Measurements from ENCODE around the gene NDUFV1. TPM values are rescaled to one million over a fixed set of nuclear protein-coding genes. Genes with fewer than 3 reads are reported as not detected.

The NDUFV1 gene
- total RNA-seq, 2 donors from 2014 or later, result 424 to 522 TPM

DNA sequence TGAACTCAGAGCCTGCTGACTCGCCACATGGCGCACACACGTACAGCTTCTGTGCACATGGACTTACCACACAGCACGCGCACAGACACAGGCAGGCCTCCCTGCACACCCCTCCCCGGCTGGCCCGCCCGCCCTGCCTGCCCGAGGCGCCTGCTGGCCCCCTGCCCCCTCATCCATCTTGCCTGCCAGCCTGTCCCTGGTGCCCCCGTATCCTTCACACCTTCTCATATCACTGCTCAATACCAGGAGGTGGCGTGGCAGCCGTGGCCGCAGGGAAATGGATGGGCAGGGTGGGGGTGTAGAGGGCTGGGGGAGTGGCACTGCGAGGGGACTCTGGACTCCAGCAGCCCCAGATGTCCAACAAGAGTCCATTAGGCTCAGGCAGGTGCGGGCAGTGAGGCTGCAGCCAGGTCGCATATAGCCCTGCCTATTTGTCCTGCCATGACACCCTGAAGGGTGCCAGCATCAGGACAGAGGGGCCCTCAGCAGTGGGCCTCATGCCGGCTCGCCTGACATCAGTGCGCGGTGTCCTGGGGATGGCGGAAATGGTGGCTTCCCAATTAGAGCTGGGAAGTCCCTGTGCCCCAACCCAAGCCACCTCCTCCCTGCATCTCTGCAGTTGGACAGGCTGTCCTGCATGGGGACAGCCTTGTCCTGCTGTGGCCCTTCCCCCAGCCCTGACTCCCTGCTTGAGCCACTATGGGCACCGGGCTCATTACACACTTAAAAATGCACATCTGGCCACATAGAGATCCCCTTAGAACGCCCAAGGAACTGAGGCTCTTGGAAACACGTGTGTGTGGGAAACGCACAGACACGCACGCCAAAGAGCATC, 34.8 kb downstream of the NDUFV1 start:
- Histone ChIP-seq H3K36me3 (no peaks in the 10 kb centered on the region), H3K9me3 (no peaks in the 10 kb centered on the region), H3K4me1 (no peaks in the 10 kb centered on the region), H3K4me3 (no peak overlapping the region), H3K27me3 (no peaks in the 10 kb centered on the region), H3K27ac (no peak overlapping the region)
- TF ChIP-seq, protein P1, sequence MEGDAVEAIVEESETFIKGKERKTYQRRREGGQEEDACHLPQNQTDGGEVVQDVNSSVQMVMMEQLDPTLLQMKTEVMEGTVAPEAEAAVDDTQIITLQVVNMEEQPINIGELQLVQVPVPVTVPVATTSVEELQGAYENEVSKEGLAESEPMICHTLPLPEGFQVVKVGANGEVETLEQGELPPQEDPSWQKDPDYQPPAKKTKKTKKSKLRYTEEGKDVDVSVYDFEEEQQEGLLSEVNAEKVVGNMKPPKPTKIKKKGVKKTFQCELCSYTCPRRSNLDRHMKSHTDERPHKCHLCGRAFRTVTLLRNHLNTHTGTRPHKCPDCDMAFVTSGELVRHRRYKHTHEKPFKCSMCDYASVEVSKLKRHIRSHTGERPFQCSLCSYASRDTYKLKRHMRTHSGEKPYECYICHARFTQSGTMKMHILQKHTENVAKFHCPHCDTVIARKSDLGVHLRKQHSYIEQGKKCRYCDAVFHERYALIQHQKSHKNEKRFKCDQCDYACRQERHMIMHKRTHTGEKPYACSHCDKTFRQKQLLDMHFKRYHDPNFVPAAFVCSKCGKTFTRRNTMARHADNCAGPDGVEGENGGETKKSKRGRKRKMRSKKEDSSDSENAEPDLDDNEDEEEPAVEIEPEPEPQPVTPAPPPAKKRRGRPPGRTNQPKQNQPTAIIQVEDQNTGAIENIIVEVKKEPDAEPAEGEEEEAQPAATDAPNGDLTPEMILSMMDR (IDR thresholded peaks at IDR 0.05), result no peak
- DNase-seq (ENCODE audit: low spot score), result no peak

DNA sequence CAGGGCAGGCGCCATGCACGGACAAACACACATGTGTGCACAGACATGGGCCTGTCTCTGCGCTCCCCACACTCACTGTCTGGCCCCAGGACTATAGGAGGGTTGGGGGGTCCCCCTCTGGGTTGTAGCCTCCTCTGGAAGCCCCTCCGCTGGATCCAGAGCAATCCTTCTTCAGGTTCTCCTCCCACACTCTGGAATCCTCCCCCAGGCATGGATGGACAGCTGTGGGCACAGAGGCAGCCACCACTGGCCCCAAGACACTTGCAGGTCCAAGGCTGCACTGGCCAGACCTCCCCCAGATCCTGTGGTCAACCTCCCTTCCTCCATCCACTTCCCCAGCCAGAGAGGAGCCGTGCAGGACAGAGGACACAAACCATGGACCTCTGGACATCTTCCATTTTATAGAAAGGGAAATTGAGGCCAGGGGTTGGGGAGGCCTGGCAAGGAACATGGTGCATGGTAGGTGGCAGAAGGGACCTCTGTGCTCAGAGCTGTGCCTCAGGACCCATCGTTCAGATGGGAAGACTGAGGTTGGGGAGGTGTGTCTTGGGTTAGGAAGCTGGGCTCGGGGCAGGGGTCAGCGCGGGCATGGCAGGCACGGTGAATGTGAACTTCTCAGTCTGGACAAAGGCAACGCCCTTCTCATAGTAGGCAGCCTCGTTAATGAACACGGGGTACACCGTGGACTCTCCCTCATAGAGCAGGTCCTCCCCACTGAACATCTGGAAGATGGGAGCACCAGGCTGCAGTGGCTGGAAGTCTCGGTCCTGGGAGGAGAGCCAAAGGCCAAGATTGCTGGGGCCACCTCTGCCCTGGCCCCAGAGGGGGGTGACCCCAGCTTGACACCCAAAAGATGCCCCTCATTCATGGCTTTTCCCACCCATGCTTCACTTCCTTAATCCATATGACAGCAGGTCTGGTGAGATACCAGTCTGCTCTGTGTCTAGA, 35.7 kb downstream of the NDUFV1 start:
- H3K27me3 ChIP-seq, result no peaks in the 10 kb centered on the region
- no peak overlapping the region for H3K4me3 ChIP-seq
- no peaks in the 10 kb centered on the region for H3K4me1 ChIP-seq
- no peak overlapping the region for H3K27ac ChIP-seq
- H3K9me3 ChIP-seq, result no peaks in the 10 kb centered on the region
- TF ChIP-seq, protein P1 (IDR thresholded peaks at IDR 0.05), result no peak
- no peak for DNase-seq (ENCODE audit: low spot score)
- H3K36me3 ChIP-seq, result no peaks in the 10 kb centered on the region

DNA sequence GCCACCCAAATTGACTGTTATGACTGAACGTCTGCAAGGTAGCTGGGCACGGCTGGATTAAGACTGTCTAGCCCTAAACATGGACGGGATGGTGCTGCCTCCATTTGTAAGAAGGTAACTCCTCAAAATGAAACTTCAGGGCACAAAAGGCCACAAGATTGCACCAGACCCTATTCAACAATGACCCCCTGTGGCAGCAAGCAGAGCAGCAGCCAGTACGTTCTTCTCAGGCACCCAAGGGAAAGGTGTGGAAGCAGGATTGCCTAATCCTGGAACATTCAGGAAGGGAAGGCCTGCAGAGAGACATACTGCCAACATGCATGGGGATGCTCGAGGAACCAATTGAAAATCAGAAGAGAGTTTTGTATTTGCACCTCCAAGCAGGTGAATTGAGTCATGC, 37.3 kb downstream of the NDUFV1 start:
- H3K27me3 ChIP-seq, result no peaks in the 10 kb centered on the region
- H3K36me3 ChIP-seq, result no peaks in the 10 kb centered on the region
- DNase-seq (ENCODE audit: low spot score), result no peak
- no peak overlapping the region for H3K4me3 ChIP-seq
- no peak overlapping the region for H3K27ac ChIP-seq
- no peaks in the 10 kb centered on the region for H3K9me3 ChIP-seq
- no peaks in the 10 kb centered on the region for H3K4me1 ChIP-seq
- TF ChIP-seq, protein P1 (IDR thresholded peaks at IDR 0.05), result no peak

DNA sequence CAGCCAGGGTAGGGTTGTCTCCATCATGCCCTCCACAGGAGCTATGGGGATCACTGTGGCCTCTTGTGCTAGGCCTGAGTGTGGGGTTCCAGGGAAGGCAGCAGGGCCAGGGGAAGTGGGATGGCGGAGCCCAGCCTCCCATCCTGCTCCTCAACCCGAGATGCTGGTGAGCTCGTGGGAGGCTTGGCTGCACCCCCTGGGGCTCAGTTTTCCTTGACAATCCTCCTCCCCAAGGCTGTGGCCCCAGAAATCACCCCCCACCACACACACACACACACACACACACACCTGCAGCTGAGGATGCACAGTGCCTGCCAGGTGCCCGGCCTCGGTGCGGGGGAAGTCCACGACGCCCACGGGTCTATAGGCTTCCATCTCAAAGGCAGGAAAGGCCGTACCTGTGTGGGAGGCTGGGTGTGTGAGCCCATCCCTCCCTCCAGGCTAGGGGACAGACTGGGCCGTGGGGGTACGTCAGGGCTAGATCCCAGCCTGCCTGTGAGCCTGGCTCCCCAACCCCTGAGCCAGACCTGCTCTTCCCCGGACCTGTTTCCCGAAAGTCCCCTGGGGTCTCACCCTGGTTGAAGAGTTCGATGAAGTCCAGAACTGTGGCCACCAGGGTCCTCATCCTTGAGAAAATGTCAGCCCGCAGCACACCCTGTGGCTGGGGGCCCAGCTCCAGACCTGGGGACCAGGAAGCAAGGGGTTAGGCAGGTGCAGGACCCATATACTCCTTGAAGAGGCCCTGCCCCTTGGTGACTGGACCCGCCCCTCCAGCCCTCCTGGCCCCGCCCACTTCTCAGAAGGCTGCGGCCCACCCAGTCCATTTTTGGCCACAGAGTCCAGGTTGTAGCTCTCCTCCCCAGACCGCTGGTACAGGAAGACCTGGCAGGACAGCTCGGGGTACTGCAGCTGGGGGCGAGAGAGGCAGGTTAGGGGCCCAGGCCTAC, 38.0 kb downstream of the NDUFV1 start:
- no peak overlapping the region for H3K4me3 ChIP-seq
- TF ChIP-seq, protein P1 (IDR thresholded peaks at IDR 0.05), result no peak
- H3K27ac ChIP-seq, result no peak overlapping the region
- no peaks in the 10 kb centered on the region for H3K36me3 ChIP-seq
- H3K27me3 ChIP-seq, result no peaks in the 10 kb centered on the region
- H3K4me1 ChIP-seq, result no peaks in the 10 kb centered on the region
- no peak for DNase-seq (ENCODE audit: low spot score)
- H3K9me3 ChIP-seq, result no peaks in the 10 kb centered on the region

All from right atrium auricular region (tissue), 2 donors.